GM19043 (cell line): ENCODE results near the gene ASCC3.

Source experiments
- ATAC-seq: cut with Tn5 transposase; IDR thresholded peaks from one replicate; pipeline ENCODE4 v1.9.1; 2021; ENCODE audit warnings: low read depth; ENCODE audit not compliant: unreplicated experiment

Gene ASCC3

GRCh38 chr6:100614386-100614785 lies 266.7 kb downstream of the ASCC3 start:
- ATAC-seq, result no peak

GRCh38 chr6:100613656-100614055 lies 267.5 kb downstream of the ASCC3 start:
- ATAC-seq, result no peak

GRCh38 chr6:100612094-100612493 lies 269.0 kb downstream of the ASCC3 start:
- ATAC-seq, result no peak

GRCh38 chr6:100599088-100599770 lies 281.9 kb downstream of the ASCC3 start:
- no peak for ATAC-seq

- no peak for ATAC-seq
Measured at GRCh38 chr6:100595456-100595855, 285.7 kb downstream of the ASCC3 start.

- no peak for ATAC-seq
Measured at GRCh38 chr6:100593522-100593921, 287.6 kb downstream of the ASCC3 start.

GRCh38 chr6:100592929-100593328 lies 288.2 kb downstream of the ASCC3 start:
- ATAC-seq, result no peak

- ATAC-seq, result no peak
Measured at GRCh38 chr6:100577425-100577824, 303.7 kb downstream of the ASCC3 start.

- ATAC-seq, result no peak
Measured at GRCh38 chr6:100575921-100576320, 305.2 kb downstream of the ASCC3 start.

GRCh38 chr6:100574836-100575235 lies 306.3 kb downstream of the ASCC3 start:
- no peak for ATAC-seq

- ATAC-seq, result no peak
Measured at GRCh38 chr6:100573166-100573565, 308.0 kb downstream of the ASCC3 start.

- no peak for ATAC-seq
Measured at GRCh38 chr6:100568255-100568654, 312.9 kb downstream of the ASCC3 start.

- no peak for ATAC-seq
Measured at GRCh38 chr6:100566563-100566962, 314.6 kb downstream of the ASCC3 start.

- no peak for ATAC-seq
Measured at GRCh38 chr6:100565439-100566104, 315.6 kb downstream of the ASCC3 start.

GRCh38 chr6:100559859-100560258 lies 321.3 kb downstream of the ASCC3 start:
- ATAC-seq, result no peak

GRCh38 chr6:100554228-100554627 lies 326.9 kb downstream of the ASCC3 start:
- no peak for ATAC-seq

- ATAC-seq, result no peak
Measured at GRCh38 chr6:100553243-100553642, 327.9 kb downstream of the ASCC3 start.

GRCh38 chr6:100549406-100550167 lies 331.5 kb downstream of the ASCC3 start:
- no peak for ATAC-seq

- ATAC-seq, result no peak
Measured at GRCh38 chr6:100538086-100538485, 343.0 kb downstream of the ASCC3 start.

GRCh38 chr6:100518588-100518987 lies 362.5 kb downstream of the ASCC3 start:
- ATAC-seq, result no peak

- ATAC-seq, result no peak
Measured at GRCh38 chr6:100517633-100518032, 363.5 kb downstream of the ASCC3 start.

- ATAC-seq, result no peak
Measured at GRCh38 chr6:100517106-100517505, 364.0 kb downstream of the ASCC3 start.
